Astrocyte (in vitro differentiated cells and primary cell): ENCODE measurements around the gene SLC2A13. TPM values are rescaled to one million over a fixed set of nuclear protein-coding genes. Genes with fewer than 3 reads are reported as not detected.

Source experiments
- DNase-seq: peaks from one replicate; pipeline ENCODE4 v3.0.0-alpha.2; 2010; ENCODE audit warnings: low read depth
- FAIRE-seq: peaks from 2 replicates; lab custom pipeline; 2011; peaks lifted over from hg19 to GRCh38; lab: Jason Lieb, UNC
- H2AFZ ChIP-seq: 2 replicates; pipeline ENCODE4 v1.6.0; 2012; ENCODE audit warnings: low read depth, low read length, inconsistent platforms
- H3K27ac ChIP-seq: 2 replicates; pipeline ENCODE4 v1.5.1; 2011; ENCODE audit warnings: low read depth, low read length, inconsistent platforms
- H3K27me3 ChIP-seq: 2 replicates; pipeline ENCODE4 v1.6.0; 2011; ENCODE audit warnings: low read length, inconsistent platforms; ENCODE audit not compliant: insufficient read depth
- H3K36me3 ChIP-seq: 2 replicates; pipeline ENCODE4 v1.5.1; 2011; ENCODE audit warnings: low read length, inconsistent platforms; ENCODE audit not compliant: insufficient read depth
- H3K4me1 ChIP-seq: 2 replicates; pipeline ENCODE4 v1.5.1; 2011; ENCODE audit warnings: low read length, inconsistent platforms; ENCODE audit not compliant: insufficient read depth
- H3K4me2 ChIP-seq: 2 replicates; pipeline ENCODE4 v1.6.0; 2012; ENCODE audit warnings: low read length, inconsistent platforms
- H3K4me3 ChIP-seq: 2 replicates; pipeline ENCODE4 v1.5.1; 2011; ENCODE audit warnings: low read depth, mild to moderate bottlenecking, low read length, inconsistent platforms; ENCODE audit not compliant: insufficient read depth
- H3K79me2 ChIP-seq: 2 replicates; pipeline ENCODE4 v1.6.0; 2012; ENCODE audit warnings: mild to moderate bottlenecking, low read length, inconsistent platforms; ENCODE audit not compliant: insufficient read depth
- H3K9ac ChIP-seq: 2 replicates; pipeline ENCODE4 v1.6.0; 2012; ENCODE audit warnings: mild to moderate bottlenecking, low read length, inconsistent platforms
- H3K9me3 ChIP-seq: 2 replicates; pipeline ENCODE4 v1.5.1; 2012; ENCODE audit warnings: low read depth, mild to moderate bottlenecking, low read length, inconsistent platforms; ENCODE audit not compliant: insufficient read depth
- H4K20me1 ChIP-seq: 2 replicates; pipeline ENCODE4 v1.6.0; 2012; ENCODE audit warnings: low read length, inconsistent platforms; ENCODE audit not compliant: insufficient read depth
- H3K27ac Mint-ChIP-seq: one replicate; pipeline ENCODE4 v1.8.0; 2021; ENCODE audit warnings: mild to moderate bottlenecking, mixed read lengths; ENCODE audit not compliant: unreplicated experiment
- H3K27me3 Mint-ChIP-seq: one replicate; pipeline ENCODE4 v1.8.0; 2021; ENCODE audit warnings: low read depth, mixed read lengths; ENCODE audit not compliant: unreplicated experiment
- H3K36me3 Mint-ChIP-seq: one replicate; pipeline ENCODE4 v1.8.0; 2021; ENCODE audit warnings: low read depth, mixed read lengths; ENCODE audit not compliant: unreplicated experiment
- H3K4me1 Mint-ChIP-seq: one replicate; pipeline ENCODE4 v1.8.0; 2021; ENCODE audit warnings: low read depth, mixed read lengths; ENCODE audit not compliant: unreplicated experiment
- H3K4me3 Mint-ChIP-seq: one replicate; pipeline ENCODE4 v1.8.0; 2021; ENCODE audit warnings: mild to moderate bottlenecking, moderate library complexity, mixed read lengths; ENCODE audit not compliant: unreplicated experiment
- H3K9me3 Mint-ChIP-seq: one replicate; pipeline ENCODE4 v1.8.0; 2021; ENCODE audit warnings: mild to moderate bottlenecking, mixed read lengths; ENCODE audit not compliant: unreplicated experiment
- EZH2 ChIP-seq: IDR thresholded peaks from 2 replicates; pipeline ENCODE4 v1.6.1; 2012; ENCODE audit warnings: mild to moderate bottlenecking, low read length, inconsistent platforms; ENCODE audit not compliant: insufficient read depth
- total RNA-seq: library from RNA; stranded (reverse); gene quantifications from 2 replicates; pipeline ENCODE4 v1.2.1, GENCODE V29; 2021
- TF ChIP-seq, protein P1 (sequence below): IDR thresholded peaks from 2 replicates; pipeline ENCODE4 v1.5.1; 2011; ENCODE audit warnings: low read depth, mild to moderate bottlenecking, inconsistent platforms, low read length, moderate library complexity; ENCODE audit not compliant: insufficient read depth

The SLC2A13 gene
- total RNA-seq, 1 donor from 2014 or later: 10.2 TPM

DNA sequence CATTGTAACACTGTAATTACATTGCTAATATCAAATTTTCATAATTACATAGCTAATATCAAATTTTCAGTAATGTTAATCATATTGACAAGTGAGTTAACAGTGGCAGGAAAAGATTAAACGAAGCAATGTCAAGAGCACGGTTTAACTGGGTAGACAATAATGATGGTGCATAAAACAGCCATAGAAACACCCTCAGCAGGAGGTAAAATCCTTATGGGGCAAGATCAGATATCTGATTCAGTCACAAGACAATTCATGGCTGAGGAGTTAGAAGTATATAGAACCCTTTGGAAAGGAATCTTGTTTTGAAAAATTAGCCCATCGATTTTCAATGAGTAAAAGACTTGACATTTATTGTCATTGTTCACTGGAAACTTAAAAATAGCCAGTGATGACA is 190.6 kb downstream of the SLC2A13 start:
- no peak overlapping the region for H3K4me3 Mint-ChIP-seq
- FAIRE-seq (no peak), DNase-seq (no peak)
- H3K4me1 ChIP-seq: no peaks in the 10 kb centered on the region
- H3K36me3 ChIP-seq: no peaks in the 10 kb centered on the region
- no peaks in the 10 kb centered on the region for H3K27me3 Mint-ChIP-seq
- H3K9me3 Mint-ChIP-seq: no peaks in the 10 kb centered on the region
- H3K27ac Mint-ChIP-seq: no peak overlapping the region
- TF ChIP-seq, protein P1, sequence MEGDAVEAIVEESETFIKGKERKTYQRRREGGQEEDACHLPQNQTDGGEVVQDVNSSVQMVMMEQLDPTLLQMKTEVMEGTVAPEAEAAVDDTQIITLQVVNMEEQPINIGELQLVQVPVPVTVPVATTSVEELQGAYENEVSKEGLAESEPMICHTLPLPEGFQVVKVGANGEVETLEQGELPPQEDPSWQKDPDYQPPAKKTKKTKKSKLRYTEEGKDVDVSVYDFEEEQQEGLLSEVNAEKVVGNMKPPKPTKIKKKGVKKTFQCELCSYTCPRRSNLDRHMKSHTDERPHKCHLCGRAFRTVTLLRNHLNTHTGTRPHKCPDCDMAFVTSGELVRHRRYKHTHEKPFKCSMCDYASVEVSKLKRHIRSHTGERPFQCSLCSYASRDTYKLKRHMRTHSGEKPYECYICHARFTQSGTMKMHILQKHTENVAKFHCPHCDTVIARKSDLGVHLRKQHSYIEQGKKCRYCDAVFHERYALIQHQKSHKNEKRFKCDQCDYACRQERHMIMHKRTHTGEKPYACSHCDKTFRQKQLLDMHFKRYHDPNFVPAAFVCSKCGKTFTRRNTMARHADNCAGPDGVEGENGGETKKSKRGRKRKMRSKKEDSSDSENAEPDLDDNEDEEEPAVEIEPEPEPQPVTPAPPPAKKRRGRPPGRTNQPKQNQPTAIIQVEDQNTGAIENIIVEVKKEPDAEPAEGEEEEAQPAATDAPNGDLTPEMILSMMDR: no peak
- TF ChIP-seq EZH2: no peak
- H3K9me3 ChIP-seq: no peaks in the 10 kb centered on the region
- H3K27ac ChIP-seq: no peak overlapping the region
- H3K4me1 Mint-ChIP-seq: no peaks in the 10 kb centered on the region
- H3K4me2 ChIP-seq: no peak overlapping the region
- no peak overlapping the region for H3K4me3 ChIP-seq
- no peaks in the 10 kb centered on the region for H3K79me2 ChIP-seq
- no peaks in the 10 kb centered on the region for H3K36me3 Mint-ChIP-seq
- no peak overlapping the region for H2AFZ ChIP-seq
- H3K9ac ChIP-seq: no peak overlapping the region
- H4K20me1 ChIP-seq: no peaks in the 10 kb centered on the region
- no peaks in the 10 kb centered on the region for H3K27me3 ChIP-seq

DNA sequence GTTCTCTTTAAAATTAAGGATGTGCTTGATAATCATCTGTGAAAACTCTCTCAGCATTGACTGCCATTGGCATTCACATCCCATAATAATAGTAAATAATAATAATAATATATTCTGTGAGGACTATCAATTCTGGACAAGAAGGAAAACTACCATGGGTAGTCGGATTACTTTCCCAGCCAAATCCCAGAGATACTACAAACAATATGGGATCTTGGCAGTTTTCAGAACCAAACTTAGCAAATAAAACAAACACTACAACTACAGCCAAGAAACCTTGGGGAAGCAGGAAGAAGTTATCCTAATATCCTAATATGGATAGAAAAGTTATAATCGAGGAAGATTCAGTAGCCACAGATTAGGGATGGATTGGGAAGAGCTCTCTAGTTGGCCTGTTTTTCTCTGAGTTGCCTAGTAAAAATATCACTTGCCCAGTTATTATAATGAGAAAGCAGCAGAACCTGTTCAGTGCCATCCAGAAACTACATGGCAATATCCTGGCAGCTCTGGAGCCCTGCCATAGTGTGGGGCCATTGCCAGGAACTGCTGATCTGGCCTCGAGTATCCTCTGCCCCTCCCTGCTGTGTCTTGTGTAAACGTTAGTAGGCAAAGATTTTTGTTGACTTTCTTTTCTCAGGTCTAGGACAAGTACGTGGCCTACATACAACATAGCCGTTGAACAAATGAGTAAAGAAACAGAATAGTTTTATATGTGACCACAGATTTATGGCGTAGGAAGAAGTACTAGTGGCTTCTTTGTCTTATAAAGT is 193.5 kb downstream of the SLC2A13 start:
- Mint-ChIP-seq H3K4me1 (no peaks in the 10 kb centered on the region), H3K9me3 (no peaks in the 10 kb centered on the region), H3K27ac (no peak overlapping the region), H3K36me3 (no peaks in the 10 kb centered on the region), H3K4me3 (no peak overlapping the region), H3K27me3 (no peaks in the 10 kb centered on the region)
- no peaks in the 10 kb centered on the region for H4K20me1 ChIP-seq
- H3K4me2 ChIP-seq: no peak overlapping the region
- FAIRE-seq (no peak), DNase-seq (no peak)
- no peaks in the 10 kb centered on the region for H3K9me3 ChIP-seq
- no peaks in the 10 kb centered on the region for H3K79me2 ChIP-seq
- no peak for TF ChIP-seq EZH2
- TF ChIP-seq, protein P1: no peak
- H3K27me3 ChIP-seq: no peaks in the 10 kb centered on the region
- H3K9ac ChIP-seq: no peak overlapping the region
- no peak overlapping the region for H3K27ac ChIP-seq
- H2AFZ ChIP-seq: no peak overlapping the region
- no peak overlapping the region for H3K4me3 ChIP-seq
- H3K36me3 ChIP-seq: no peaks in the 10 kb centered on the region
- H3K4me1 ChIP-seq: no peaks in the 10 kb centered on the region

DNA sequence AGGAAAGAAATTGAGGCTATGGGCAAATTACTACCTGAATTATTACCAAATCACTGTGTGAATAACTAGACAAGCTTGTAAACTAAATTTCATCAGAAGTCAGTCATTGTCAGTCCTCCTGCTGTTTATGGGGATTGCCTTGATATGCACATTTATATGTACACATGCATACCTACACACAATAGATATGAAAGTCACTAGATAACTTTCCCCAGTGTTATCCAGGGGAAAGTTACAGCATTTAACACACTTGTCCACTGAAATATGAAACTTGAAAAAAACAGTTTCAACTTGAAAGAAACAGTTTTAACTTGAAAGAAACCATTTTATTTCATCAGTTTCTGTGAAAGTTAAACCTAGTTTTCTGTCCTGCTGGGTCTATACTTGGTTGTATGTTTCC is 199.6 kb downstream of the SLC2A13 start:
- Histone ChIP-seq H3K9me3 (no peaks in the 10 kb centered on the region), H3K4me1 (no peaks in the 10 kb centered on the region), H4K20me1 (no peaks in the 10 kb centered on the region), H3K9ac (no peak overlapping the region), H3K27me3 (no peaks in the 10 kb centered on the region), H3K4me2 (no peak overlapping the region), H3K79me2 (no peaks in the 10 kb centered on the region), H3K4me3 (no peak overlapping the region), H3K27ac (no peak overlapping the region), H3K36me3 (no peaks in the 10 kb centered on the region), H2AFZ (no peak overlapping the region)
- Mint-ChIP-seq H3K4me1 (no peaks in the 10 kb centered on the region), H3K27me3 (no peaks in the 10 kb centered on the region), H3K36me3 (no peaks in the 10 kb centered on the region), H3K9me3 (no peaks in the 10 kb centered on the region), H3K27ac (no peak overlapping the region), H3K4me3 (no peak overlapping the region)
- no peak for FAIRE-seq
- no peak for DNase-seq
- TF ChIP-seq, protein P1: no peak
- no peak for TF ChIP-seq EZH2
